ENCODE results near the gene NOSIP. TPM values are rescaled to one million over a fixed set of nuclear protein-coding genes. Genes with fewer than 3 reads are reported as not detected.

Gene NOSIP
- total RNA-seq, 2 experiments from 2014 or later = 202 to 203 TPM

DNA sequence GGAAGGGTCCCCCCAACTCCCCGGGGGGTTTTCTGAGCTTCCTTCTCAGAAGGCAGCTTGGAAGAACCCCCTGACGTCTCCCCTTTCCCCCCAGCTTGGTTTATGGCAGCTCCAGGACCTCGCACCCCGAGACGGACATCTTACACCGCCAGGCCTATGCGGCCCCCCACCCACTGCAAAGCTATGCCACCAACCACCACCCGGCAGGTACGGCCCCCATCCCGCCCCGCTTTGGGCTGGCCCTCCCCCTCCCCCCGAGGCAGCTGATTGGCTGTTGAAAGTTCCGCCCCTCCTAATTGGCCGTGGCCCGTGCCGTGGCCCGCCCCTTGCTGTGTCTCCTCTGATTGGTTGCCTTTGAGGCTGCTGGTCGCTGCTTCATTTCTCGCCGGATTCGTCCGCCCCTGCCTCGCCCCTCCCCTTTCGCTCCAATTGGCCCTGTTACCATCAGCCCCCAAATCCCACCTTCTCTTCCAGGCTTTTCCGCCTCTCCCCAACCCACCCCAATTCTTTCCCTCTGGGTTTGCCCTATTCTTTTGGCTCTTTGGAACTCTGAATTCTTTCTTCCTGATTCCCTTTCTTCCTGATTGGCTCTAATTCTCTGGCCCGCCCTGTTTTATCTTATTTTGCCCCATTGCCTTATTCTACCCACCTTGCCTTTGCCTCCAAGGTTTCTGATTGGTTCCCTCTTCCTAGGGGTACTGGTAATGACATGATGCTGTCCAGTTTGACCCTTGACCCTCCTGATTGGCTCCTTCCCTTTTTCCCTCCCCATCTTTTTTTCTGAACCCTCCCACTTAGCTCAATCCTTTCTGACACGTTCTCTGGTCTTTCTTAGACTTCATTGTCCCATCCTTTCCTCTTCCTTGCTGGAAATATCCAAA lies 13.1 kb upstream of the NOSIP start:
- intact Hi-C loops (cut with DNase I, micrococcal nuclease) = loop anchor here (1.0 to 2.0 kb wide), 3 partner anchors 45 to 71 kb away; partner anchors contain the start of genes BCL2L12 (in 1 of the 2), IRF3 (in 1 of the 2) and RRAS (in 1 of the 2)
- H3K27me3 ChIP-seq (ENCODE audit: control insufficient read depth in 1 of 2, insufficient read depth in 2 of 2, low read length in 2 of 2) = no peaks in the 10 kb centered on the region
- Mint-ChIP-seq H3K4me3 (peak overlapping the region; percentile 96), H3K27me3 (no peaks in the 10 kb centered on the region), H3K36me3 (ENCODE audit: low read depth) (peaks cover 48% of the 10 kb centered on the region), H3K4me1 (ENCODE audit: low read depth) (peaks cover 41% of the 10 kb centered on the region), H3K9me3 (no peaks in the 10 kb centered on the region), H3K27ac (peak overlapping the region; percentile 82)
- H3K4me3 ChIP-seq (ENCODE audit: low read length) = peak overlapping the region; percentile 96
- CTCF ChIA-PET = interaction anchor here (0.9 kb wide), 2 partner anchors 13 to 47 kb away, joined by 3 read pairs; partner anchors contain the start of gene NOSIP
- H3K27ac ChIP-seq (ENCODE audit: low read depth in 1 of 2, low read length in 2 of 2) = peak overlapping the region; percentile 49 to 80
- POLR2A ChIA-PET = interaction anchor here (0.7 to 6.2 kb wide), 11 partner anchors 13 to 97 kb away, joined by 3 to 86 read pairs (median 7); partner anchors contain the start of genes BCL2L12, IRF3, NOSIP and PRMT1
- DNase-seq (peak; percentile 84 to 95 (median 91)), ATAC-seq (ENCODE audit: poor library complexity) (peak; percentile 45)
- peaks cover 40% of the 10 kb centered on the region for H3K36me3 ChIP-seq (ENCODE audit: insufficient read depth, low read length)
- H3K9me3 ChIP-seq (ENCODE audit: control insufficient read depth in 1 of 2, insufficient read depth in 1 of 2, low read length in 2 of 2) = no peaks in the 10 kb centered on the region
- H3K4me1 ChIP-seq (ENCODE audit: insufficient read depth, low read length) = peaks cover 46% of the 10 kb centered on the region
- TF ChIP-seq, protein P1, sequence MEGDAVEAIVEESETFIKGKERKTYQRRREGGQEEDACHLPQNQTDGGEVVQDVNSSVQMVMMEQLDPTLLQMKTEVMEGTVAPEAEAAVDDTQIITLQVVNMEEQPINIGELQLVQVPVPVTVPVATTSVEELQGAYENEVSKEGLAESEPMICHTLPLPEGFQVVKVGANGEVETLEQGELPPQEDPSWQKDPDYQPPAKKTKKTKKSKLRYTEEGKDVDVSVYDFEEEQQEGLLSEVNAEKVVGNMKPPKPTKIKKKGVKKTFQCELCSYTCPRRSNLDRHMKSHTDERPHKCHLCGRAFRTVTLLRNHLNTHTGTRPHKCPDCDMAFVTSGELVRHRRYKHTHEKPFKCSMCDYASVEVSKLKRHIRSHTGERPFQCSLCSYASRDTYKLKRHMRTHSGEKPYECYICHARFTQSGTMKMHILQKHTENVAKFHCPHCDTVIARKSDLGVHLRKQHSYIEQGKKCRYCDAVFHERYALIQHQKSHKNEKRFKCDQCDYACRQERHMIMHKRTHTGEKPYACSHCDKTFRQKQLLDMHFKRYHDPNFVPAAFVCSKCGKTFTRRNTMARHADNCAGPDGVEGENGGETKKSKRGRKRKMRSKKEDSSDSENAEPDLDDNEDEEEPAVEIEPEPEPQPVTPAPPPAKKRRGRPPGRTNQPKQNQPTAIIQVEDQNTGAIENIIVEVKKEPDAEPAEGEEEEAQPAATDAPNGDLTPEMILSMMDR (IDR thresholded peaks at IDR 0.05) = no peak

DNA sequence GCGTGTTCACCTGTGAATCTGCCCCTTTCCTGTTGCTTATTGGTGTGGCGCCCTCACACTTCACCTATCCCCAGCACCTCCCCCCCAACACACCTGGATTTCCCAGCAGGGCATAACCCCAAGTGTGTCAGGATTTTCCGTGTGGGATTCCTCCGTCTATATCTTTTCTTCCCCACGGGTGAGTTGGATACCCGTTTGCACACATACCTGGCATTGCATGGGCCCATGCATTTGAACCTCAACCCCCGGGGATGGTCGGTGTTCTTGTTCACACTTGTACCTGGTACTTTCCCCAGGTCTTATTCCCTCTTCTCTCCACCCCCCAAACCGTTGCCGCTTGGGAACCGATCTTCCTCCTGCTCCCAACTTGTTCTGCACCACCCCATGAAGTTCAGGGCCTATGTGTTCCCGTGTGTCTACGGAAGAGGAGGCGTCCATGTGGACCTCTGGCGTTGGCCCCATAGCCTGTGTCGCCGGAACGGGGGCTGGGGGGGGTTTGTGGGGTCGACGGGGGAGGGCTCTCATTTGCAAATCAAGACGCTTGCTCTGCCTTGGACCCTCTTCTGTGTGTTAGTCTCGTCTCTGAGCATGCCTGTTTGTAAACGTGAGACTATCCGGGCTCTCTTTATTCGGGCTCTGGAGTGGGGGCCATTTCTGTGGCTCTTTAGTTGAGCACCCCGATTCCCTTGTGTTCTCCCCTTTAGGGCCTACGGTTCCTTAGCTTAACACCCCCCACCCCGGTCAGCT lies 12.3 kb upstream of the NOSIP start:
- peaks cover 49% of the 10 kb centered on the region for H3K4me1 ChIP-seq (ENCODE audit: insufficient read depth, low read length)
- Mint-ChIP-seq H3K36me3 (ENCODE audit: low read depth) (peaks cover 43% of the 10 kb centered on the region), H3K4me3 (peak overlapping the region; percentile 96), H3K27ac (peak overlapping the region; percentile 82), H3K27me3 (no peaks in the 10 kb centered on the region), H3K9me3 (no peaks in the 10 kb centered on the region), H3K4me1 (ENCODE audit: low read depth) (peaks cover 41% of the 10 kb centered on the region)
- peak overlapping the region; percentile 45 to 80 for H3K27ac ChIP-seq (ENCODE audit: low read depth in 1 of 2, low read length in 2 of 2)
- H3K4me3 ChIP-seq (ENCODE audit: low read length) = peak overlapping the region; percentile 96
- peaks cover 36% of the 10 kb centered on the region for H3K36me3 ChIP-seq (ENCODE audit: insufficient read depth, low read length)
- H3K27me3 ChIP-seq (ENCODE audit: control insufficient read depth in 1 of 2, insufficient read depth in 2 of 2, low read length in 2 of 2) = no peaks in the 10 kb centered on the region
- DNase-seq = peak in 2 of 14 experiments; percentile 45 to 59
- H3K9me3 ChIP-seq (ENCODE audit: control insufficient read depth in 1 of 2, insufficient read depth in 1 of 2, low read length in 2 of 2) = no peaks in the 10 kb centered on the region
- no peak for ATAC-seq (ENCODE audit: poor library complexity)
- ChIA-PET POLR2A (interaction anchor here (0.7 to 6.2 kb wide), 13 partner anchors 11 to 96 kb away, joined by 3 to 86 read pairs (median 7); partner anchors contain the start of genes BCL2L12, IRF3, NOSIP and PRMT1), CTCF (interaction anchor here (0.9 to 1.2 kb wide), 4 partner anchors 12 to 86 kb away, joined by 3 read pairs; partner anchors contain the start of gene NOSIP)
- TF ChIP-seq, protein P1 (IDR thresholded peaks at IDR 0.05) = no peak
- intact Hi-C loops (cut with DNase I, micrococcal nuclease) = loop anchor here (1.0 to 2.0 kb wide), 3 partner anchors 46 to 72 kb away; partner anchors contain the start of genes BCL2L12 (in 1 of the 2), IRF3 (in 1 of the 2) and RRAS (in 1 of the 2)

Data from CD4-positive, alpha-beta T cell (primary cell).